ENCODE data around the gene STON2.
A peak's percentile ranks its signal among the peaks of the same experiment; 100 is the strongest.
"Not testable (repeated sequence)": the region's sequence is repeated elsewhere in the genome, so short reads cannot be mapped to it uniquely, and the experiment has no call there.

Gene STON2

GRCh38 chr14:81435391-81436295 is 35.5 kb upstream of the STON2 start:
- Histone ChIP-seq H3K9ac (ENCODE audit: low read depth, low read length) (peak overlapping the region; percentile 53), H3K4me1 (ENCODE audit: insufficient read depth, low read length) (peaks cover 21% of the 10 kb centered on the region), H3K36me3 (ENCODE audit: insufficient read depth, low read length) (no peaks in the 10 kb centered on the region), H3K9me3 (ENCODE audit: insufficient read depth, low read depth, low read length) (no peaks in the 10 kb centered on the region), H3K27ac (ENCODE audit: low read depth, low read length) (no peak overlapping the region), H3K4me3 (ENCODE audit: low read length) (peak overlapping the region; percentile 91), H3K27me3 (ENCODE audit: insufficient read depth, low read length) (peaks cover 34% of the 10 kb centered on the region)
- WGBS, result under 1% methylated on average over 72 of the region's 73 CpGs

- 13% methylated on average over 4 of the region's 6 CpGs for WGBS
- no peaks in the 10 kb centered on the region for H3K9me3 ChIP-seq (ENCODE audit: insufficient read depth, low read depth, low read length)
- no peaks in the 10 kb centered on the region for H3K36me3 ChIP-seq (ENCODE audit: insufficient read depth, low read length)
- H3K27me3 ChIP-seq (ENCODE audit: insufficient read depth, low read length), result peaks cover 28% of the 10 kb centered on the region
- H3K9ac ChIP-seq (ENCODE audit: low read depth, low read length), result peak overlapping the region; percentile 34; the same call in 1 of the 2 replicates
- H3K4me1 ChIP-seq (ENCODE audit: insufficient read depth, low read length), result peaks cover 21% of the 10 kb centered on the region
- no peak overlapping the region for H3K27ac ChIP-seq (ENCODE audit: low read depth, low read length)
- peak overlapping the region; percentile 91 for H3K4me3 ChIP-seq (ENCODE audit: low read length)
Observed at GRCh38 chr14:81435048-81435390, 34.9 kb upstream of the STON2 start.

- H3K27ac ChIP-seq (ENCODE audit: low read depth, low read length), result peak overlapping the region; percentile 32; the same call in 1 of the 2 replicates
- peak overlapping the region; percentile 91 for H3K4me3 ChIP-seq (ENCODE audit: low read length)
- no peak overlapping the region for H3K9ac ChIP-seq (ENCODE audit: low read depth, low read length)
- peaks cover 27% of the 10 kb centered on the region for H3K27me3 ChIP-seq (ENCODE audit: insufficient read depth, low read length)
- no peaks in the 10 kb centered on the region for H3K36me3 ChIP-seq (ENCODE audit: insufficient read depth, low read length)
- peaks cover 21% of the 10 kb centered on the region for H3K4me1 ChIP-seq (ENCODE audit: insufficient read depth, low read length)
- no peaks in the 10 kb centered on the region for H3K9me3 ChIP-seq (ENCODE audit: insufficient read depth, low read depth, low read length)
- WGBS, result 0% methylated on average over 4 of the region's 4 CpGs
Observed at GRCh38 chr14:81434230-81434629, 34.1 kb upstream of the STON2 start.

- no peak overlapping the region for H3K4me3 ChIP-seq (ENCODE audit: low read length)
- WGBS, result 71% methylated on average over 2 of the region's 2 CpGs
- peaks cover 19% of the 10 kb centered on the region for H3K27me3 ChIP-seq (ENCODE audit: insufficient read depth, low read length)
Observed at GRCh38 chr14:81433378-81433777, 33.3 kb upstream of the STON2 start.

DNA sequence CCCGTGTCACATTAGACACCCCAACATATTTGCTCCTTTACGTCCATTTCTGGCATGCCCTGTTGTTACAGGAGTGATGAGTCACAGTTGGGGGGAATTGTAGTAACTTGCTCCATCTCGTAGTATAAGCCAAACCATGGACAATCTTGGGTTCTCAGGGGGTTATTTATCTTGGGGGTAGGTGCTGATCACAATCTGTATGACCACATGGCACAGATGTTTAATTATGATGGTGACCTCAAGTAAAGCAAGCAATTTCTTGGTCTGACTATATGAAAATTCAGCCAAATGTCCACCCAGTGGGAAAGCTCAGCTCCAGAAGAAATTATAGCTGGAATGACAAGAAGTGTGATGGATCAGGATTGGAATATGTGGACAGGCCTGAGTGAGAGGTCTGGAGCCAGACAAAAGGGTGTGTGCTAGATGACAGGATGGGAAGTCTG is 32.1 kb upstream of the STON2 start:
- no peak overlapping the region for H3K4me3 ChIP-seq (ENCODE audit: low read length)
- peaks cover 9% of the 10 kb centered on the region for H3K27me3 ChIP-seq (ENCODE audit: insufficient read depth, low read length)
- no peaks in the 10 kb centered on the region for H3K36me3 ChIP-seq (ENCODE audit: insufficient read depth, low read length)
- H3K9me3 ChIP-seq (ENCODE audit: insufficient read depth, low read depth, low read length), result no peaks in the 10 kb centered on the region
- H3K9ac ChIP-seq (ENCODE audit: low read depth, low read length), result no peak overlapping the region
- WGBS, result 86% methylated on average over 3 of the region's 3 CpGs
- H3K27ac ChIP-seq (ENCODE audit: low read depth, low read length), result no peak overlapping the region
- H3K4me1 ChIP-seq (ENCODE audit: insufficient read depth, low read length), result peaks cover 32% of the 10 kb centered on the region

More at GRCh38 chr14:81433378-81433777, 33.3 kb upstream of the STON2 start:
- Histone ChIP-seq H3K9ac (ENCODE audit: low read depth, low read length) (no peak overlapping the region), H3K9me3 (ENCODE audit: insufficient read depth, low read depth, low read length) (no peaks in the 10 kb centered on the region), H3K27ac (ENCODE audit: low read depth, low read length) (no peak overlapping the region), H3K4me1 (ENCODE audit: insufficient read depth, low read length) (peaks cover 21% of the 10 kb centered on the region), H3K36me3 (ENCODE audit: insufficient read depth, low read length) (no peaks in the 10 kb centered on the region)

- Histone ChIP-seq H3K9ac (ENCODE audit: low read depth, low read length) (no peak overlapping the region), H3K4me3 (ENCODE audit: low read length) (no peak overlapping the region), H3K36me3 (ENCODE audit: insufficient read depth, low read length) (peaks cover 17% of the 10 kb centered on the region; the same call in 1 of the 2 replicates), H3K9me3 (ENCODE audit: insufficient read depth, low read depth, low read length) (no peaks in the 10 kb centered on the region), H3K27ac (ENCODE audit: low read depth, low read length) (no peak overlapping the region), H3K27me3 (ENCODE audit: insufficient read depth, low read length) (no peaks in the 10 kb centered on the region; the same call in 1 of the 2 replicates), H3K4me1 (ENCODE audit: insufficient read depth, low read length) (peaks cover 34% of the 10 kb centered on the region)
- 90% methylated on average over 4 of the region's 5 CpGs for WGBS
Observed at GRCh38 chr14:81430235-81430634, 30.1 kb upstream of the STON2 start.

DNA sequence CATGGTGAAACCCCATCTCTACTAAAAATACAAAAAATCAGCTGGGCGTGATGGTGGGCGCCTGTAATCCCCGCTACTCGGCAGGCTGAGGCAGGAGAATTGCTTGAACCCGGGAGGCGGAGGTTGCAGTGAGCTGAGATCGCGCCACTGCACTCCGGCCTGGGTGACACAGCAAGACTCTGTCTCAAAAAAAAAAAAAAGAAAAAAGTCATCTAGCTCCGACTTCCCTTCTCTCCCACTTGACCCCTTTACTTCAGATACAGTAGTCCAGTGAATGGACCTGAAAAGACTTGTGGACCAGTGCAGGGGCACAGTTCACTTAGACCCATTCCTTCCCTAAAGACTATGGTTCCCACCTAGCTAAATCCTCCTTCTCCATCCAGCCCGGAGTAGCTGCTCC is 29.6 kb upstream of the STON2 start:
- not testable (repeated sequence) for H3K4me3 ChIP-seq (ENCODE audit: low read length); H3K27me3 ChIP-seq (ENCODE audit: insufficient read depth, low read length); H3K27ac ChIP-seq (ENCODE audit: low read depth, low read length); H3K9me3 ChIP-seq (ENCODE audit: insufficient read depth, low read depth, low read length); H3K9ac ChIP-seq (ENCODE audit: low read depth, low read length)
- Histone ChIP-seq H3K4me1 (ENCODE audit: insufficient read depth, low read length) (peaks cover 30% of the 10 kb centered on the region), H3K36me3 (ENCODE audit: insufficient read depth, low read length) (peaks cover 21% of the 10 kb centered on the region; the same call in 1 of the 2 replicates)
- WGBS, result 92% methylated on average over 11 of the region's 11 CpGs

DNA sequence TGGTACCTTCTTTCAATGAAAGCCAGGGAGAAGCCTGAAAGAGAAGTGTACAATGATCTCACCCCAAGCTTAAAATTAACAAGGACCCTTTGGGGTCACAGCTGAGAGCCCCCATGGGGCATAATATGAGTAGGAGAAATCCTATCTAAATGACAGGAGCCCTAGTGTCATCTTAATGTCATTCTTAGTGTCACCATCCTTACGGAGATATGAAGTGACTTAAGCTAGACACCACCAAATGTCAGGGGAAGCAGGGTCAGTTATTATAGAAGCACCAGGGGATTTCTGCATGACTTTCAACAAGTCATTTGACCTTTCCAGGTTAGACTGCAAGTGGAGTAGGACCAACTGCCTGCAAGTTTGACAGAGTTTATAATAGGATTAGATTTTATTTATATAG is 28.9 kb upstream of the STON2 start:
- no peaks in the 10 kb centered on the region for H3K27me3 ChIP-seq (ENCODE audit: insufficient read depth, low read length)
- no peak overlapping the region for H3K9ac ChIP-seq (ENCODE audit: low read depth, low read length)
- H3K27ac ChIP-seq (ENCODE audit: low read depth, low read length), result no peak overlapping the region
- WGBS, result 100% methylated on average over 1 of the region's 1 CpG
- H3K4me3 ChIP-seq (ENCODE audit: low read length), result no peak overlapping the region
- H3K9me3 ChIP-seq (ENCODE audit: insufficient read depth, low read depth, low read length), result no peaks in the 10 kb centered on the region
- H3K36me3 ChIP-seq (ENCODE audit: insufficient read depth, low read length), result peaks cover 21% of the 10 kb centered on the region; the same call in 1 of the 2 replicates
- H3K4me1 ChIP-seq (ENCODE audit: insufficient read depth, low read length), result peaks cover 22% of the 10 kb centered on the region

DNA sequence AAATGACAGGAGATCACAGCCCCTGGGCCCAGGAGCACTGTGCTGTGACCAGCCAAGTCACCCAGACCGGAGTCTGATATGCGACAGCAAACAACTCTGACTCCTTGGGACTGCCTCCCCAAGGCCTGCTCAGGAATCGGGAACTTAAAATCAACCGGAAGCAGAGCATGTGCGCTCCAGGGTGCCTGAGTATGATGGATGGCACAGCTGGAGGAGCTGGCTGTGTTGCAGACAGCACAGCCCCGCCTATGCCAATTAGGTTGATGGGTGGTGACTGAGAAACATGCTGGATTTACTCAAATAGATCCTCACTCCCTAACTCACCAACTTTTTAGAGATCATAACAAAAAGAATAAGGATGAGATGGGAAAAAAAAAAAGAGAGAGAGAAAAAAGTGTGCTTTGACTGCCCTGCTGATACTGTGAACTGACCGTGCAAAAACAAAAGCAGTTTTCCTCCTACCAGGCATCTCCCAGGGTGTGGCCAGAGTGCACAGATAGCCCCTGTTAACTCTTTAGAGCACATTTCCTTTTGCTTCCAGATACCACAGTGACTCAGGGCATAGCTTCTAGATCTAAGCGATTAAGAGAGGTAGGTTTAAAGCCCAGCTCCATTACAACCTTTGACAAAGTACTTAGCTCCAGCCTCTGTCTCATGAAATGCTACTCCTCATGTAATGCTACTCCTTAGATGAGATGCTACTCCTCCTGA is 27.4 kb upstream of the STON2 start:
- no peak overlapping the region; the same call in 1 of the 2 replicates for H3K4me3 ChIP-seq (ENCODE audit: low read length)
- H3K4me1 ChIP-seq (ENCODE audit: insufficient read depth, low read length), result peaks cover 14% of the 10 kb centered on the region
- WGBS, result 42% methylated on average over 7 of the region's 8 CpGs

GRCh38 chr14:81423504-81423903 is 23.4 kb upstream of the STON2 start:
- Histone ChIP-seq H3K27ac (ENCODE audit: low read depth, low read length) (no peak overlapping the region), H3K9ac (ENCODE audit: low read depth, low read length) (no peak overlapping the region), H3K9me3 (ENCODE audit: insufficient read depth, low read depth, low read length) (peaks cover under 1% of the 10 kb centered on the region; the same call in 1 of the 2 replicates), H3K36me3 (ENCODE audit: insufficient read depth, low read length) (peaks cover 27% of the 10 kb centered on the region; the same call in 1 of the 2 replicates), H3K4me1 (ENCODE audit: insufficient read depth, low read length) (peaks cover 14% of the 10 kb centered on the region), H3K27me3 (ENCODE audit: insufficient read depth, low read length) (no peaks in the 10 kb centered on the region), H3K4me3 (ENCODE audit: low read length) (no peak overlapping the region)
- 92% methylated on average over 6 of the region's 6 CpGs for WGBS

More for the DNA sequence above, 27.4 kb upstream of the STON2 start:
- Histone ChIP-seq H3K9me3 (ENCODE audit: insufficient read depth, low read depth, low read length) (no peaks in the 10 kb centered on the region), H3K27me3 (ENCODE audit: insufficient read depth, low read length) (no peaks in the 10 kb centered on the region), H3K36me3 (ENCODE audit: insufficient read depth, low read length) (peaks cover 25% of the 10 kb centered on the region; the same call in 1 of the 2 replicates), H3K9ac (ENCODE audit: low read depth, low read length) (no peak overlapping the region), H3K27ac (ENCODE audit: low read depth, low read length) (0 out of 2 replicates have a peak overlapping the region, but pooled peaks have one; percentile 30)

Measured in HUES64 (cell line).